GM06990 (cell line): ENCODE results near the gene FIG4.
"Not testable (repeated sequence)": the region's sequence is repeated elsewhere in the genome, so short reads cannot be mapped to it uniquely, and the experiment has no call there.

Experiments
- DNase-seq: peaks from one replicate; pipeline ENCODE4 v3.0.0-alpha.2; 2011; ENCODE audit not compliant: insufficient read length; ENCODE audit errors: extremely low read depth
- H3K27me3 ChIP-seq: replicated peaks from 2 replicates; pipeline ENCODE4 v1.6.0; 2011; ENCODE audit warnings: low read length; ENCODE audit not compliant: control insufficient read depth, insufficient read depth
- H3K36me3 ChIP-seq: 2 replicates; pipeline ENCODE4 v1.5.1; 2011; ENCODE audit warnings: low read length; ENCODE audit not compliant: control insufficient read depth, insufficient read depth
- H3K4me3 ChIP-seq: replicated peaks from 2 replicates; pipeline ENCODE4 v1.5.1; 2011; ENCODE audit warnings: low read depth, mild to moderate bottlenecking, control low read depth, low read length
- CTCF ChIP-seq: IDR thresholded peaks from 2 replicates; pipeline ENCODE4 v1.5.1; 2011; ENCODE audit warnings: low read length, control low read depth, mild to moderate bottlenecking, inconsistent platforms; ENCODE audit not compliant: insufficient read depth, poor library complexity, severe bottlenecking

FIG4 gene

DNA sequence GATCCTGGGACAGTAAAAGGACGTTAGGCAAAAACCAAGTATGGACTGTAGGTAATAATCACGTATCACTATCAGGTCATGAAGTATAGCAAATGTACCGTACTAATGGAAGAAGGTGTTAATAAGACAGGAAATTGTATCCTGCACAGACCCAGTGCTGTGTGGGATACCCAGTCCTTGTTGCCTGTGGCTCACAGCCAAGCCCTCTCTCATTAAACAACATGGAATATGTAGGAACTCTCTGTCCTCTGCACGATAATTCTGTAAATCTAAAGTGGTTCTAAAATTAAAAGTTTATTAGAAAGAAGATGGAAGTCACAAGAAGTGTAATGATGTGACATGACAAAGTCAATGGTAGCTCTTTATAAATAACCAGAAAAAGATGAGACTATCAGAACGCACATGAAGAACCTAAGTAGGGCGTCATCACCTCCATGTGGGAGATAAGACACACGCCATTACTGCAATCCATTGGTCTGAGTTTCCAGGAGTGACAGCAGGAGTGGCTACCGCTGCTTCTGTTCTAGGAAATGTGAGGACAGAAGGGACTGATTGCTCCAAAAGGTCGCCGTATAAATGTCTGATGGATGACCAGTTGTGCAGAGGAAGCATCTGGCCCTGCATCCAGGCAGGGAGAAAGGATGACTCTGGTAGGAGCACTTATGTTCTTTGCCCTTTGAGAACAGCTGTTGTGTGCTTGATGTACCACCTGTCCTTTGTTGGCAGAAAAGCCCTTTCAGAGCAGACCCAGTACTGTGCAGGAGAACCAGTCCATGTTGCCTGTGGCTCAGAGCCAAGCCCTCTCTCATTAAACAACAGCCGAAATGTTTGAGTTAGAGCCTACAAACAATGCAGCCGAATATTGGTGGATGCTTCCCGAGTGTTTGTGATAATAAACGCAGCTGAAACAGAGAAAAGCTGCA lies 125.6 kb downstream of the FIG4 start:
- Histone ChIP-seq H3K27me3 (no peaks in the 10 kb centered on the region), H3K36me3 (0 out of 2 replicates have a peak, but pooled peaks cover 1% of the 10 kb centered on the region), H3K4me3 (no peak overlapping the region)
- TF ChIP-seq CTCF = no peak
- no peak for DNase-seq

DNA sequence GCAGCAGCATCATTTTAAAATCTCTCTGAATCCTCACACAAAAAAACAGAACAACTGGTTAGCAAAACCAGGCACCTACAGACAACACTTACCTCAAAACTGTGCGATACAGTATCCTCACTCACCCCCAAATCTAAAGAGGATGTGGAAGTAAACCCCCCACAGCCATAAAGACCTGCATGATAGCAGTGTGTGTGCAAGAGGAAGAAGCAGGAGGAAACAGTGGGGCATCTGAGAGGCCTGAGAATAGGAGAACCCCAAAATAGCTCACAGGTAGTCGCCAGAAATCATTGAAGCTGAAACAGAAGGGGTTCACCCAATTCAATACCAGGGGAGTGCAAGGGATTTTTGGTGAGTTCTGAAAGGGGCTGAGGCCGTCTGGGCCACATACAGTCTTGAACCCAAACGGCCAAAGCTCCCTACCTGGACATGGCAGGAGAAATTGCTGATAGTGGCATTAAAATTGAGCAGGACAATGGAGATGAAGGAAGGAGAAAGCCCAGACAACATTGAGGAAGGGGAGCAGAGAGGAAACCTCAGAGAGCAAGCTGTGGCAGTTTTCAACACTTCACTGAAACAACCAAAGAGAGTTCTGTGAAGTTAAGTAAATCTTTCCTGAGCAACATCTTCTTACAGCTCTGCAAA lies 129.7 kb downstream of the FIG4 start:
- TF ChIP-seq CTCF = no peak
- Histone ChIP-seq H3K27me3 (no peaks in the 10 kb centered on the region), H3K4me3 (no peak overlapping the region), H3K36me3 (no peaks in the 10 kb centered on the region)
- DNase-seq = peak; percentile 33

DNA sequence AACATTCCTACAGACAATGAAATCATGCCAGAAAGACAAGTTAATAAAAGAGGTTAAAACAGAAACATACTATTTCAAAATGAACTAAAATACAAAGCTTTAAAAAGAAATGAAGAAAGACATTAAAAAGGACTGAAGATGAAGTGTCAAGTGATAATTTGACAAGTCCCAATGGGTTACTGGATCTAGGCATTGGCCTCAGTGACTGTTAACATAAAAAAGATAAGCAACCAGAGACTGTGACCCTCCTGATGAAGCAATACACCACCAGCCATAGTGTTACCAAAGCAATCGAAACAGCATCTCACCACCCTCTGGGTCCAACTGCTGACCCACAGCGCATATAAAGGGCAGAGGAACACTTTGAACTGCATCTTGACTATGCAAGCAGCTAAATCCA lies 130.3 kb downstream of the FIG4 start:
- Histone ChIP-seq H3K27me3 (no peaks in the 10 kb centered on the region), H3K36me3 (no peaks in the 10 kb centered on the region), H3K4me3 (no peak overlapping the region)
- no peak for TF ChIP-seq CTCF
- no peak for DNase-seq

DNA sequence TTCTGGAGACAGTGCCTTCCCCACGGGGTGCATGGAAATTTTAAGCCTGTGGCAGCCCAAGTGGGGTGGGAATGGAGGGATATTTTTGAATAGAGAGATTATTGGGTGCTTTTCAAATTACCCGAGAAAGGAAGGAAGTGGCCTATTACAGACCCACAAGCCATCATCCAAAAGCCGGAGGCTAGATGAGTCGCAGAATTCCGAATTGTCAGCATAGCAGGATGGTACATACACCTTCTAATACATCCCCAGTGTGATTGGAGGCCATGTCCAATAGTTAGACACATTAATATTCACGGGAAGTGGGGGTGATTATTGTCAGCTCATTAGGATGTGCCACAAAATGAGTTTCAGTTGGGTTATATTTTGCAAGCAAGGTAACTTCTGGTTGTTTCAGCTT lies 133.0 kb downstream of the FIG4 start:
- Histone ChIP-seq H3K27me3 (no peaks in the 10 kb centered on the region), H3K4me3 (no peak overlapping the region), H3K36me3 (no peaks in the 10 kb centered on the region)
- TF ChIP-seq CTCF = no peak
- DNase-seq = no peak

- no peaks in the 10 kb centered on the region for H3K27me3 ChIP-seq
- H3K4me3 ChIP-seq = no peak overlapping the region
- DNase-seq = no peak
- TF ChIP-seq CTCF = no peak
- no peaks in the 10 kb centered on the region for H3K36me3 ChIP-seq
Measured at GRCh38 chr6:109826551-109826950, 135.5 kb downstream of the FIG4 start.

DNA sequence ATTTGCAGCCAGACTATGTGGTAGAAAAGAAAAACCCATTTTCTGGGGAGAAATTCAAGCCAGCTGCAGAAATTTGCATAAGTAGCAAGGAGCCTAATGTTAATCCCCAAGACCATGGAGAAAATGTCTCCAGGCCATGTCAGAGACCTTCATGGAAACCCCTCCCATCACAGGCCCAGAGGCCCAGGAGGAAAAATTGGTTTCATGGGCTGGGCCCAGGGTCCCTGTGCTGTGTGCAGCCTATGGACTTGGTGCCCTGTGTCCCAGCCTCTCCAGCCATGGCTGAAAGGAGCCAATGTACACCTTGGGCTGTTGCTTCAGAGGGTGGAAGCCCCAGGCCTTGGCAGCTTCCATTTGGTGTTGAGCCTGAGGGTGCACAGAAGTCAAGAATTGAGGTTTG lies 140.3 kb downstream of the FIG4 start:
- H3K27me3 ChIP-seq, H3K4me3 ChIP-seq, DNase-seq, H3K36me3 ChIP-seq: not testable (repeated sequence)
